Spleen (tissue), 7 donors: ENCODE data around the gene CD82.

Source experiments
- CTCF ChIP-seq, 11 experiments: fragments of 200-600 bp in 7 of 11; fragments of 450-650 bp in 4 of 11; sonication (generic) in 4 of 11; IDR thresholded peaks in 8 of 11; conservative IDR thresholded peaks in 3 of 11; 1 replicate in 7 of 11; 2 replicates in 4 of 11; pipeline versions ENCODE4 v1.4.0 to v1.8.0; 2016 to 2021; ENCODE audit warnings: antibody characterized with exemption in 11 of 11, inconsistent platforms in 4 of 11, mild to moderate bottlenecking in 1 of 11
- POLR2A ChIP-seq, 3 donors: fragments of 450-650 bp; IDR thresholded peaks; one replicate each; pipeline ENCODE4 v1.5.1; 2017; ENCODE audit warnings: antibody characterized with exemption in 3 of 3, mild to moderate bottlenecking in 1 of 3
- donor health status: DM: no; HTN: no; CAD: no; lungs with moderate emphysema.
- donor health status: DM: no; HTN: no; CAD: no.
- donor health status: DM: no; HTN: no; CAD: no.

- TF ChIP-seq CTCF (IDR thresholded peaks at IDR 0.05 in 8 of 11, conservative IDR thresholded peaks at IDR 0.05 in 3 of 11) (no peak), POLR2A (IDR thresholded peaks at IDR 0.05) (no peak)
Observed at GRCh38 chr11:44615041-44615755, 49.7 kb downstream of the CD82 start.
